ENCODE results near the gene ISYNA1. TPM values are rescaled to one million over a fixed set of nuclear protein-coding genes. Genes with fewer than 3 reads are reported as not detected.

The ISYNA1 gene
- total and polyA plus RNA-seq, 2 of the 13 experiments (the other 11 are each of a cell fraction or from before 2014, with no cell fraction given): 29.6 to 48.5 TPM

- no peak for FAIRE-seq
- Histone ChIP-seq H4K20me1 (ENCODE audit: insufficient read depth, low read length) (peaks cover 7% of the 10 kb centered on the region; the same call in 1 of the 2 replicates), H3K4me1 (ENCODE audit: insufficient read depth, low read length) (peaks cover 7% of the 10 kb centered on the region; the same call in 1 of the 2 replicates), H3K9ac (ENCODE audit: insufficient read depth, low read depth, low read length) (no peak overlapping the region), H3K27me3 (ENCODE audit: control insufficient read depth in 1 of 2, insufficient read depth in 2 of 2, low read length in 2 of 2) (no peaks in the 10 kb centered on the region), H2AFZ (ENCODE audit: low read length) (no peak overlapping the region), H3K79me2 (ENCODE audit: insufficient read depth, low read length) (no peaks in the 10 kb centered on the region), H3K27ac (ENCODE audit: extremely low read length, insufficient read depth, low read length) (no peak overlapping the region), H3K9me3 (ENCODE audit: low read length) (no peaks in the 10 kb centered on the region), H3K4me3 (replicated peaks in 1 of 3; ENCODE audit: insufficient read depth in 1 of 3, low read depth in 2 of 3, low read length in 3 of 3) (no peak overlapping the region), H3K4me2 (ENCODE audit: low read depth, low read length) (no peak overlapping the region), H3K36me3 (replicated peaks in 1 of 2; ENCODE audit: control insufficient read depth in 1 of 2, insufficient read depth in 2 of 2, low read length in 2 of 2) (peaks cover 32 to 51% of the 10 kb centered on the region in 2 experiments)
- no peak for ATAC-seq
- ChIA-PET CTCF (ENCODE audit: low intra/inter-chr PET ratio, low total read pairs) (interaction anchor here (1.2 to 2.0 kb wide), 2 partner anchors 12 to 19 kb away, joined by 4 to 13 read pairs; no protein-coding TSS in a partner anchor), POLR2A (interaction anchor here (1.3 to 2.1 kb wide), 2 partner anchors 12 to 19 kb away, joined by 5 read pairs; no protein-coding TSS in a partner anchor)
- intact Hi-C loops (cut with micrococcal nuclease; ENCODE audit: unreplicated experiment): no loop called here
- DNase-seq (ENCODE audit: low spot score): no peak
- no TSS peak for BruUV-seq (replicated peaks)
- in situ Hi-C loops (cut with HindIII; ENCODE audit: extremely low pct_ligation_motif_present, low pct_unique_long_range_greater_than_20kb): no loop called here
- TF ChIP-seq TEAD3 (CRISPR knock-in tag; optimal IDR thresholded peaks at IDR 0.05; ENCODE audit: borderline replicate concordance) (no peak), DNMT1 (CRISPR knock-in tag; IDR thresholded peaks at IDR 0.05) (0 out of 2 replicates have a peak, but pooled peaks have one; percentile 7), NONO (IDR thresholded peaks at IDR 0.05) (no peak), NONO (CRISPR knock-in tag; conservative IDR thresholded peaks at IDR 0.05) (no peak), ZNF335 (CRISPR knock-in tag; IDR thresholded peaks at IDR 0.05) (no peak), RXRA (CRISPR knock-in tag; IDR thresholded peaks at IDR 0.05) (0 out of 2 replicates have a peak, but pooled peaks have one; percentile 1), ZFP91 (CRISPR knock-in tag; IDR thresholded peaks at IDR 0.05; ENCODE audit: borderline replicate concordance) (0 out of 2 replicates have a peak, but pooled peaks have one; percentile 36), ZBTB40 (IDR thresholded peaks at IDR 0.05) (no peak), ZBTB40 (CRISPR knock-in tag; IDR thresholded peaks at IDR 0.05) (0 out of 2 replicates have a peak, but pooled peaks have one; percentile 4), NFYB (CRISPR knock-in tag; IDR thresholded peaks at IDR 0.05) (0 out of 2 replicates have a peak, but pooled peaks have one; percentile 1), KDM2A (CRISPR knock-in tag; IDR thresholded peaks at IDR 0.05; ENCODE audit: borderline replicate concordance, low read depth) (no peak)
- 66% methylated on average over 5 of the region's 33 CpGs for WGBS (ENCODE audit: low lambda C conversion rate)
These were observed 12.3 kb upstream of the ISYNA1 start for GRCh38 chr19:18450021-18450930.
